Measurements from ENCODE around the gene CBX5.
"Not testable (repeated sequence)": the region's sequence is repeated elsewhere in the genome, so short reads cannot be mapped to it uniquely, and the experiment has no call there.

Gene CBX5

GRCh38 chr12:54294152-54294952, 14.4 kb upstream of the CBX5 start:
- DNase-seq (ENCODE audit: low spot score), result peak; percentile 51

DNA sequence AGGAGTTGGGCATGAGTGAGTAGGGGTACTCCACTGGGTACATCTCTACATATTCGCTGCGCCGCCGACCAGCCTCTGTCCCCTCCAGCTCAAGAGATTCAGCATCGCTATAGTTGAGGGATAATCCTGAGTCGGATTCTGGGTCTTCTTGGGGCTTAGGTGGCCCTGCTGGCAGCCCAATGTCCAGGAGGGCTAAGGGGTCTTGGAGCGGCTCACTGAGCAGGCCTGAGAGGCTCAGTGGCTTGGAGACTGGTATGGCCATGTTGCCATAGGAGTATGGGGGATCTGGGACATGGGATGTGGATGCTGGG, 13.0 kb upstream of the CBX5 start:
- no peak for DNase-seq (ENCODE audit: low spot score)

DNA sequence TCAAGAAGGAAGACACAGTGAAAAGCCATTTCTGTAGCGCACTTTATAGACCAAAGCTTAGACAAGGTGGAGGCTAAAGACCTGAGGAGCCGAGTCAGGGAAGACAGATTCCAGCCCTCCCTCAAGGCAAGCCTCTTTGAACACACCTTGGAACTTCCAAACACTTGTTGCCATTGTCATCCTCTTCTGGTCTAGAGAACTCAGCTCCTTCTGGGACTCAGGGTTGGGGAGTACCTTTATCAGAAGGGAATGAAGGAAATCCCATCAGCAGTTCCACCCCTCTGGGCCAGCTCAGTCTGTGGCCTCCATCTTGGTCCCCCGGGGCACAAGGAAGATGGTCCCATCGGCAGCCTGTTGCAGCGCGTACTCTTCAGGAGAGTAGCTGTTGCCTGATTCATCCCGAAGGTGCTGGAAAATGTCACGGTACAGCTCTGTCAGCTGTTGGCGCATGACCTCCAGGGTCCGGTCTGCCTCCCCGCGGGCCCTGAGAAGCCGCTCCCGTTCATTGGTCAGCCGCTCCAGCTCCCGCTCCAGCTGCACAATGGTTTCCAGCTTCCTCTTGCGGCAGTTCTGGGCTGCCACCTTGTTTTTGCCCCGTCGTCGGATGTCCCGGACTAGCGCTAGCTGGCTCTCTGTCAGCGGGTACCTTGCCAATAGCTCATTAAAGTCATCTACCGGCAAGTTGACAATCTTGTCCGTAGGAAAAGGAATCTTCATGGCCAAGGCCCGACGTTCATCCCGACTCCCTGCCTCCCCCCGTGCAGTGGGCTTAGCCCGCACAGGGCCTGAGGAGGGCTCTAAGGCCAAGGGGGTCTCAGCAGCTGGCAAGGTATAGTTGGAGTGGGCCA, 12.4 kb upstream of the CBX5 start:
- DNase-seq (ENCODE audit: low spot score), result no peak

GRCh38 chr12:54287261-54288157, 7.6 kb upstream of the CBX5 start:
- no peak for DNase-seq (ENCODE audit: low spot score)

DNA sequence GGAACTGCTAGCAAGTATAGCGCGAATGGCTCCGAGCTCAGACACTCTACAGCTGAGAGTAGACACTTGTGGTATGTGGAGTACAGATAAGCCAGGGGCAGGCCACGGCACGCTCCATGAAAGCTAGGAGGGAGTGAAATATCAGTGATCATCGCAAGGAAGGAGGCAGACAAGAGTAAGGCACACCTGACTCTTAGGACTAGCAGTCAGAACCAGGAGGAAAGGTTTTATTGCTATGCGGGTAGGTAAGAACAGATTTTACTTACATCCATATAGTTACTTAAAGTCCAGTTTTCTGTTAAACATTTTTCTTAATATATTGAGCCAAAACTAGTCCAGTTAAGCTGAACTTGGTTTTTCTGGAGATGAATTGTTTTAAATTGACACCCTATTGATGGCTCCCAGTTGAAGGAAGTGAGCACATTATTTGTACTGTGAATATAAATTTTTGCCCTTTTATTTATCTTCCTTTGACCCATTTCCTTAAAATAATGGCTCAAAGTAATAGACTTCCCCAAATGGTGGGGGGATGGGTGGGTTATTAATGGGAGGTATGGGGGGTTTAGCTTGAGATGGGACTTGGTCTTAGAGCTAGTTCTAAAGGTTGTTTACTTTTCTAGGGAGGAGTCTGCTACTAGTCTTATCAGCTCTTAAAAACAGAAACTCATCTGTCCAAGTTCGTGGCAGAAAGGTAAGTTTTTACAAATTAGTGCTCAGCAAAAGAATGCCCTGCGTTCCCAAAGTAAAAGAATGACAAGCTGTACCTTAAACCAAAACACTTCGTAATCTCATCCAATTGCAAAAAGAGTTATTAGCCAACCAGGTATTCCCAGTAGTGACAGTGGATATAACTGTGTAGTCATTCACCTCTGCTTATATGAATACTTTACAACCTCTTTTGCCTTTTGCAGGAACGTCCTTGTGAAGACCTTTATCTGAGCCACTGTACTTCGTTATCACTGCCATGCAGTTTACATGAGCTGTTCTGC, 6.4 kb upstream of the CBX5 start:
- DNase-seq (ENCODE audit: low spot score), result no peak

DNA sequence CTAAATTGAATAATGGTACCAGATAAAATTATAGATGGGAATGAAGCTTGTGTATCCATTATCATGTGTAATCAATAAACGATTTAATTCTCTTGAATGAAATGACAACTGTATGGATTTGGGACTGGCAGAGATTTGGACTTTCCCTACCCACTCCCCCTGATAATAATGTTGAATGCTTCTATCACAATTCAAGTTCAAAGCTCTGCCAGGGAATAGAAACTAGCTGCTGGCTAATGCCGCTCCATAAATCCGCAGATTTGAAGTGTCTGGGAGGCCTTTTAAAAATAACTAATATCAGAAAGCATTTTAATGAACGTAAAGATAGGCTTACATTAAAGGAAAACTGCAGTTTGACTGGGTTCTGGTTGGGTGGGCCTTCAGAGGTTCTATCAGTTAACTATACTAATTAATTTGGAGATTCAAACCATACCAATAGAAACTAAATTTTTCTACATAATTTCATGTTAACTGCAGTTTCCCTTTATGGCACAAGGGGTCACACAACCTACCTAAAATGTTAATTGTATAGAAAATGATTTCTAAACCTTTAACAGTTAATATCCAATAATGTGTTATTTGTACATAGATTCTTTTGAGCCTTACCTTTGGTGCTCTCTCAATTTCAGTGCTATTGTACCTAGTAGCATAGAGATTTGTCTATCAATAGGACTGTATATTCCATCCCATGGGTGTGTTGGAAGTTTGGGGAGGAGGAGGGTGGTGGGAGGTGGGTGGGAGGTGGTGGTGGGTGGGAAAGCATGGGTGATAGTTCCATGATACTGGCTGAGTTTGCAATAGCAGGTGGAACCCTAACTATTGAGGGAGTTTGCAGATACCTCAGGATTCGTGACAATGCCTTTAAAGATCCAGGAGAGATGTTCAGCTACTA, 5.5 kb upstream of the CBX5 start:
- DNase-seq (ENCODE audit: low spot score), result no peak

GRCh38 chr12:54284070-54284780, 4.3 kb upstream of the CBX5 start:
- DNase-seq (ENCODE audit: low spot score), result not testable (repeated sequence)

GRCh38 chr12:54282949-54283593, 3.1 kb upstream of the CBX5 start:
- DNase-seq (ENCODE audit: low spot score), result no peak

- DNase-seq (ENCODE audit: low spot score), result not testable (repeated sequence)
Observed at GRCh38 chr12:54281694-54282093, 1.8 kb upstream of the CBX5 start.

DNA sequence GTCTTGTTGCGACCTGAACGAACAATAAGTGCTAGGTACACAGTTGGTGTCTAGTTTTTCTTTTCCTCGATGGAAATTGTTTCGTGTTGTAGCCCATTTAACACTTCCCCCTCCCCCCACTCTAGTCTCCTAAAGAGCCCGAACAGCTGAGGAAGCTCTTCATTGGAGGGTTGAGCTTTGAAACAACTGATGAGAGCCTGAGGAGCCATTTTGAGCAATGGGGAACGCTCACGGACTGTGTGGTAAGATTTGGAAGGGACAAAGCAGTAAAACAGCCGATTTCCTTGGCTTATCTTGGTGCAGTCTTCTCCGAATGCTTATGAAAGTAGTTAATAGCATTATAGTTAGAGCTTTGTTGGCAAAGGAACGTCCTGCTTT, 1.3 kb upstream of the CBX5 start:
- not testable (repeated sequence) for DNase-seq (ENCODE audit: low spot score)

GRCh38 chr12:54280468-54281260, 742 bp upstream of the CBX5 start, which contains the start of gene HNRNPA1:
Gene HNRNPA1 (plus strand): TSS chr12:54280726. CDS start chr12:54280808, 82 bp downstream.
- DNase-seq (ENCODE audit: low spot score), result peak; percentile 98

DNA sequence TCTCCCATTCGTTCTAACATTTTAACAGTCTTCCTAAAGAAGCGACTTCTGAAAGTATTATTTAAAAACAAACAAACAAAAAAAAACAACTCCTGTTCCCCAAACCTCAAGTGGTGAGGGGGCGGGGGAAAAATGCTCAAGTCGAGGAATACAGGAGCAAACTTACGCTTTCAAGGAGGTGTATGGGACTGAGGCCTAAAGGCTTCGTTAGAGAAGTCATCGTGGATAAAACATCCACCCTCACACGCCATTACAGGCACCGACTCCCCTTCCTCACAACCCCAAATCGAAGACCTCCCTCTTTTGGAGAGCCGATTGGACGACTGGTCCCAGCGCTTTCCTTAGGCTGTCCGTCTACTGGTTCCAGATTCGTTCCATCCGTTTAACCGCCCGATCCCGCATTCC, 693 bp downstream of the CBX5 start:
- DNase-seq (ENCODE audit: low spot score), result no peak

GRCh38 chr12:54277823-54278276, 2.1 kb downstream of the CBX5 start:
- no peak for DNase-seq (ENCODE audit: low spot score)

GRCh38 chr12:54276368-54276767, 3.6 kb downstream of the CBX5 start:
- DNase-seq (ENCODE audit: low spot score), result no peak

- DNase-seq (ENCODE audit: low spot score), result no peak
Observed at GRCh38 chr12:54273981-54274380, 5.9 kb downstream of the CBX5 start.

GRCh38 chr12:54272214-54272613, 7.7 kb downstream of the CBX5 start:
- no peak for DNase-seq (ENCODE audit: low spot score)

DNA sequence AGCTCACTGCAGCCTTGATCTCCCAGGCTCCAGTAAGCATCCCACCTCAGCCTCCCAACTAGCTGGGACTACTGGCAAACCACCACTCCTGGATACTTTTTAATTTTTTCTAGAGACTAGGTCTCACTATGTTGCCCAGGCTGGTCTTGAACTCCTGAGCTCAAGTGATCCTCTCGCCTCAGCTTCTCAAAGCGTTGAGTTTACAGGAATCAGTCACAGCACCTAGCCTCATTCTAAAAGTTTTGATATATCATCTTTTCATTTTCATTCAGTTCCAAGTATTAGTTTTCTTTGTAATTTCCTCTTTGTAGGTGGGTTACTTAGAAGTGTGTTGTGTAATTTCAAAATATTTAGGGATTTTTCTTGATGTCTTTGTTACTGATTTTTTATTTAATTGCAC, 9.6 kb downstream of the CBX5 start:
- no peak for DNase-seq (ENCODE audit: low spot score)

DNA sequence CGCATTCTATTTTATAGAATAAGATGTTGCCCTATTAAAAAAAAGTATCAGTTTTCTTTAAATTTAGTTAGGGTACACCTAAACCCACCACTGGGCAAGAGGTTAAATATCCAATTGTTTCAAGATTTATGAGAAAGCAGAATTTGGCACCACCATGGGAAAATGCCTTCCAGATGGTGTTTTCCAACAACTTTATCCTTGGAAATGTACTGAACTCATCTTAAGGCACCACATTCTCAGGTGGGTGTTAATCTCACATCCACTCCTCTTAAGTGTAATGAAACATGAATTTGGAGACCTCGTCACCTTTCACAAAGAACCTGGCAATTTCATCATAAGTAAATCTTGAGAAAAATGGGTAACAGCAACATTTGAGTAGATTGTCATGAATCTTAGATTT, 13.1 kb downstream of the CBX5 start:
- DNase-seq (ENCODE audit: low spot score), result no peak

Measured in CD4-positive, alpha-beta T cell treated with Interleukin-6 at 100 ng/mL for 8 hours (primary cell).